ENCODE results near the gene ISCA2. TPM values are rescaled to one million over a fixed set of nuclear protein-coding genes. Genes with fewer than 3 reads are reported as not detected.

The ISCA2 gene
- total RNA-seq, 1 experiment from 2014 or later, result 33.0 TPM

- Mint-ChIP-seq H3K4me3 (ENCODE audit: unreplicated experiment) (no peak overlapping the region), H3K9me3 (ENCODE audit: unreplicated experiment) (no peaks in the 10 kb centered on the region), H3K27ac (ENCODE audit: unreplicated experiment) (no peak overlapping the region), H3K27me3 (ENCODE audit: insufficient read depth, unreplicated experiment) (no peaks in the 10 kb centered on the region), H3K4me1 (ENCODE audit: low read depth, unreplicated experiment) (no peaks in the 10 kb centered on the region), H3K36me3 (ENCODE audit: insufficient read depth, unreplicated experiment) (no peaks in the 10 kb centered on the region)
- Histone ChIP-seq H3K36me3 (ENCODE audit: control insufficient read depth, insufficient read depth, low read length) (no peaks in the 10 kb centered on the region), H3K9me3 (no peaks in the 10 kb centered on the region), H3K4me3 (ENCODE audit: low read depth, low read length) (no peak overlapping the region), H3K27me3 (replicated peaks; ENCODE audit: control insufficient read depth, insufficient read depth, low read length) (no peaks in the 10 kb centered on the region), H3K4me1 (no peaks in the 10 kb centered on the region)
- intact Hi-C loops (cut with micrococcal nuclease; ENCODE audit: unreplicated experiment), result no loop called here
- no peak for DNase-seq
- CTCF ChIA-PET, result no interaction called here
- POLR2A ChIA-PET, result no interaction called here
- no peak for TF ChIP-seq CTCF (IDR thresholded peaks at IDR 0.05; ENCODE audit: insufficient read depth in 1 of 2, low read depth in 1 of 2, low read length in 1 of 2, severe bottlenecking in 1 of 2, unreplicated experiment in 1 of 2)
- BruUV-seq (replicated peaks), result no TSS peak
Measured at GRCh38 chr14:74542056-74542685, 48.6 kb downstream of the ISCA2 start.

GRCh38 chr14:74543771-74544438, 50.3 kb downstream of the ISCA2 start:
- Mint-ChIP-seq H3K36me3 (ENCODE audit: insufficient read depth, unreplicated experiment) (no peaks in the 10 kb centered on the region), H3K4me3 (ENCODE audit: unreplicated experiment) (no peak overlapping the region), H3K27me3 (ENCODE audit: insufficient read depth, unreplicated experiment) (no peaks in the 10 kb centered on the region), H3K27ac (ENCODE audit: unreplicated experiment) (no peak overlapping the region), H3K9me3 (ENCODE audit: unreplicated experiment) (no peaks in the 10 kb centered on the region), H3K4me1 (ENCODE audit: low read depth, unreplicated experiment) (no peaks in the 10 kb centered on the region)
- no peaks in the 10 kb centered on the region for H3K27me3 ChIP-seq (replicated peaks; ENCODE audit: control insufficient read depth, insufficient read depth, low read length)
- TF ChIP-seq CTCF (IDR thresholded peaks at IDR 0.05; ENCODE audit: insufficient read depth in 1 of 2, low read depth in 1 of 2, low read length in 1 of 2, severe bottlenecking in 1 of 2, unreplicated experiment in 1 of 2), result no peak
- H3K4me1 ChIP-seq, result no peaks in the 10 kb centered on the region
- CTCF ChIA-PET, result no interaction called here
- H3K36me3 ChIP-seq (ENCODE audit: control insufficient read depth, insufficient read depth, low read length), result no peaks in the 10 kb centered on the region
- no peak for DNase-seq
- H3K4me3 ChIP-seq (ENCODE audit: low read depth, low read length), result no peak overlapping the region
- intact Hi-C loops (cut with micrococcal nuclease; ENCODE audit: unreplicated experiment), result no loop called here
- POLR2A ChIA-PET, result no interaction called here
- no peaks in the 10 kb centered on the region for H3K9me3 ChIP-seq
- BruUV-seq (replicated peaks), result no TSS peak

- H3K9me3 ChIP-seq, result no peaks in the 10 kb centered on the region
- Mint-ChIP-seq H3K36me3 (ENCODE audit: insufficient read depth, unreplicated experiment) (no peaks in the 10 kb centered on the region), H3K9me3 (ENCODE audit: unreplicated experiment) (no peaks in the 10 kb centered on the region), H3K4me3 (ENCODE audit: unreplicated experiment) (no peak overlapping the region), H3K4me1 (ENCODE audit: low read depth, unreplicated experiment) (no peaks in the 10 kb centered on the region), H3K27ac (ENCODE audit: unreplicated experiment) (no peak overlapping the region), H3K27me3 (ENCODE audit: insufficient read depth, unreplicated experiment) (no peaks in the 10 kb centered on the region)
- intact Hi-C loops (cut with micrococcal nuclease; ENCODE audit: unreplicated experiment), result no loop called here
- BruUV-seq (replicated peaks), result no TSS peak
- ChIA-PET CTCF (no interaction called here), POLR2A (no interaction called here)
- no peaks in the 10 kb centered on the region for H3K4me1 ChIP-seq
- H3K4me3 ChIP-seq (ENCODE audit: low read depth, low read length), result no peak overlapping the region
- no peaks in the 10 kb centered on the region for H3K36me3 ChIP-seq (ENCODE audit: control insufficient read depth, insufficient read depth, low read length)
- no peak for DNase-seq
- no peak for TF ChIP-seq CTCF (IDR thresholded peaks at IDR 0.05; ENCODE audit: insufficient read depth in 1 of 2, low read depth in 1 of 2, low read length in 1 of 2, severe bottlenecking in 1 of 2, unreplicated experiment in 1 of 2)
- H3K27me3 ChIP-seq (replicated peaks; ENCODE audit: control insufficient read depth, insufficient read depth, low read length), result no peaks in the 10 kb centered on the region
Measured at GRCh38 chr14:74545386-74545785, 51.8 kb downstream of the ISCA2 start.

Measured in Caco-2 (cell line).